Activated CD8-positive, alpha-beta memory T cell treated with anti-CD3 and anti-CD28 coated beads, Interleukin-2, amount 50 U/mL, for 4 hours (primary cell): ENCODE data around the gene PHPT1.

Experiments used
- DNase-seq: peaks from one replicate; pipeline ENCODE4 v3.0.0-alpha.2; 2020

PHPT1 gene

DNA sequence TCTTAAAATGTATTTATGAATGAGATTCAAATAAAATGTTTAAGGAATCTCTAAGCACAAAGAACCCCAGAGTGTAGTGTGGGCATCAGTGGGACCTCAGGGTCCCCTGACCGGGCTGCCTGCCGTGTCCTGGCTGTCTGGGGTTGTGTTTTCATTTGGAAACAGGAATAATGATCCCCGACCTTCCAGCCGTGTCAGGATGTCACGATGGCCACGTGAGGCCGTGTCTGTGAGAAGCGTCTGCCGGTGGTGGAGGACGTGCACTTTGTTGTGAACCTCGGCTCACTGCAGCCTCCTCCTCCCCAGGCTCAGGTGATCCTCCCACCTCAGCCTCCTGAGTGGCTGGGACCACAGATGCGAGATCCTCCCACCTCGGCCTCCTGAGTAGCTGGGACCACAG is 41.5 kb downstream of the PHPT1 start:
- no peak for DNase-seq

DNA sequence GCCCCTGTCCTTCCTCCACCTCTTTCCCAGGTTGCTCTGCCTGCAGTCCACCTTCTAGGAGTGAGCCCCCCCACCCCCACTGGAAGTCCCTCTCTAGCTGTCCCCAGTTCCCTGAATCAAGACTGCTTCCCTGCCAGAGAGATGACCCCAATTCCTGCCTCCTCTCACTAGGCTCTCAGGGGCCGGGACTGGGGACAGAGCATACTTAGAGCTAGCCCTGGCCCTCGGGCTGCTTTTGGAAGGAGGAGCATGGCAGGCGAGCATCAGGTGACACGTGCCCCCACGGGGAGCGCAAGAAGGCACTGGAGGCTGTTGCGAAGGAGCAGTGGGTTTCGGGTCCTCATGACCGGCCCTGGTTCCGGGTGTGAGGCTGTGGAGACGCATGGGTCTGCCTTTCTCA is 46.8 kb downstream of the PHPT1 start:
- DNase-seq, result no peak

GRCh38 chr9:136898483-136899100 is 49.4 kb downstream of the PHPT1 start:
- DNase-seq, result no peak

DNA sequence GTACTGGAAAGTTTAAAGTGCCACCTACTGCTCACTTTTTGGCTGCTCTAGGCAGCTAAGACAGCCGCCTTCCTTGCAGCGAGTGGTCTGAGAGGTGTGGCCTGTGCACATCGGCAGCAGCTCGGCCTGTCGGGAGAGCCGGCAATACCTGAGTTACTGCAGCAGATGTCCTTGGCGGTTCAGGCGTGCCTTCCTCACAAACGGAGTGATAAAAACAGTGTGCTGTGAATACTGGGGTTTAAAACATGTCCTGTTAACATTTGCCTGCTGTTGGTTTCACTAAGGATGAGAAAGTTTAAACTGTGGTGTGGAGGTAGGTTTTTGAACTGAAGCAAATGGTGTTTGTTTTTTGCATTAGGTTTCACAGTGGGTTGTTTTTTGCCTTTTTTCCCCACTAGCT is 50.0 kb downstream of the PHPT1 start:
- no peak for DNase-seq

DNA sequence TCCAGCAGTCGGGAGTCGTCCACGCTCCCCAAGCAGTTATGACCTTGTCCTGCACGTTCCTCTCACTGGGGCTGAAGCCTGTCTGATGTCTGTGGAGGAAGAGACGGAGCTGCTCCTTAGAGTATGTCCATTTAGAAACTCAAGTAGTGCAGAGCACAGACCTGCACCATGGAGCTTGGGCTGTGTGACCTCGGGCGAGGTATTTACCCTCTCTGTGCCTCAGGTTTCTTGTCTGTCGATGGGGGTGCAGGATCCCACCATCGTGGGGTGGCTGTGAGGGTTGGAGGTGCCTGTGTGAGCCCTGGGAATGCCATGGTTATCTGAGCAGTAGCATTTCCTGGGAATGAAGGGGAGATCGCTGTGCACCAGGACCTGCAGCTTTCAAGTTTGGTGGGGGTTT is 51.3 kb downstream of the PHPT1 start:
- no peak for DNase-seq
